Measurements from ENCODE around the gene MYRF.

DNA sequence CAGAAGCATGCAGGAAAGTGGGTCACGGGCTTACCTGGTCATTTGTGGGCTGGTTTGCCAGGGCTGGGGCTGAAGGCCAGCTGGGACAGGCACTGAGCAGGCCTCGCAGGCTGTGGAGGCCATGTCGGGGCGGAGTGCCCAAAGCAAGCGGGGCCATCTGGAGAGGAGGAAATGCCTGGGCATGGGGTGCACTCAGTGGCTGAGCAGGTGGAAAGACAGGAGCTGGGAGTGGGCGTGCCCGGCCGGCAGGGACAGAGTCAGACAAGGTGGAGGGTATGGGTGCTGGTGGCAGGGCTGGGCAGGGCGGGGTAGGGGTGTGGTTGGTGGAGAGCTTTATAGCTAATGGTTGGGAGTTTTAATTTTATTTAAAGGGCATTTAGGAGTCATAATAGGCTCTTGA lies 44.9 kb upstream of the MYRF start:
- TF ChIP-seq CTCF (IDR thresholded peaks at IDR 0.05) (no peak), ZFX (IDR thresholded peaks at IDR 0.05; ENCODE audit: borderline replicate concordance) (no peak)

Measured in 22Rv1 (cell line).